Astrocyte (in vitro differentiated cells and primary cell): ENCODE measurements around the gene GNB1L.

ENCODE experiments used
- CTCF ChIP-seq: IDR thresholded peaks from 2 replicates; pipeline ENCODE4 v1.5.1; 2011; ENCODE audit warnings: low read depth, mild to moderate bottlenecking, inconsistent platforms, low read length, moderate library complexity; ENCODE audit not compliant: insufficient read depth
- EZH2 ChIP-seq: IDR thresholded peaks from 2 replicates; pipeline ENCODE4 v1.6.1; 2012; ENCODE audit warnings: mild to moderate bottlenecking, low read length, inconsistent platforms; ENCODE audit not compliant: insufficient read depth

GRCh38 chr22:19740586-19740985 lies 114.1 kb downstream of the GNB1L start:
- TF ChIP-seq CTCF (no peak), EZH2 (no peak)
